K562 (cell line): ENCODE data around the gene EFS. TPM values are rescaled to one million over a fixed set of nuclear protein-coding genes. Genes with fewer than 3 reads are reported as not detected.
A peak's percentile ranks its signal among the peaks of the same experiment; 100 is the strongest.

ENCODE experiments used
- AFF4 ChIP-seq: sonication (generic); formaldehyde crosslinking; IDR thresholded peaks from 2 replicates; pipeline ENCODE4 v1.8.0; 2023; ENCODE audit warnings: mild to moderate bottlenecking, missing genetic modification reagents
- ATF2 ChIP-seq: sonication (generic); formaldehyde crosslinking; IDR thresholded peaks from 2 replicates; pipeline ENCODE4 v1.8.1; 2022; ENCODE audit warnings: missing genetic modification reagents
- BRD9 ChIP-seq: fragments of 450-650 bp; IDR thresholded peaks from 2 replicates; pipeline ENCODE4 v1.6.1; 2018; ENCODE audit warnings: low read depth; ENCODE audit not compliant: partially characterized antibody
- CBFA2T2 ChIP-seq: fragments of 450-650 bp; conservative IDR thresholded peaks from 2 replicates; pipeline ENCODE4 v1.6.1; 2017; ENCODE audit warnings: mild to moderate bottlenecking
- CCAR2 ChIP-seq: fragments of 200-400 bp; formaldehyde crosslinking; IDR thresholded peaks from 2 replicates; pipeline ENCODE4 v1.6.1; 2017; ENCODE audit warnings: mild to moderate bottlenecking, low read depth, low read length
- HOXB6 ChIP-seq: fragments of 250-450 bp; sonication (Bioruptor Pico); IDR thresholded peaks from 2 replicates; pipeline ENCODE4 v1.5.1; 2022; ENCODE audit warnings: mild to moderate bottlenecking, borderline replicate concordance
- MAFK ChIP-seq: IDR thresholded peaks from 2 replicates; pipeline ENCODE4 v1.6.1; 2011; ENCODE audit warnings: low read length, improper control_type of control experiment
- MAZ ChIP-seq, 2 experiments: fragments of 450-650 bp in 1 of 2; sonication (generic) in 1 of 2; formaldehyde crosslinking; IDR thresholded peaks in 1 of 2; conservative IDR thresholded peaks in 1 of 2; 2 replicates each; pipeline versions ENCODE4 v1.4.0 to v1.5.0; 2020; ENCODE audit warnings: mild to moderate bottlenecking in 1 of 2, missing genetic modification reagents in 1 of 2
- PCBP1 ChIP-seq: fragments of 200-400 bp; formaldehyde crosslinking; IDR thresholded peaks from 2 replicates; pipeline ENCODE4 v1.6.1; 2018; ENCODE audit warnings: mild to moderate bottlenecking, low read depth, low read length; ENCODE audit not compliant: poor library complexity, severe bottlenecking
- RBFOX2 ChIP-seq: fragments of 200-400 bp; formaldehyde crosslinking; IDR thresholded peaks from 2 replicates; pipeline ENCODE4 v1.6.1; 2017; ENCODE audit warnings: low read depth, mild to moderate bottlenecking, low read length, moderate library complexity
- RHOXF2B ChIP-seq: fragments of 250-450 bp; sonication (Bioruptor Pico); conservative IDR thresholded peaks from 2 replicates; pipeline ENCODE4 v1.5.1; 2021
- SIX5 ChIP-seq, 2 experiments: IDR thresholded peaks; 2 replicates each; pipeline ENCODE4 v1.6.1; 2011; ENCODE audit warnings: low read length in 2 of 2, borderline replicate concordance in 1 of 2, low read depth in 1 of 2, mild to moderate bottlenecking in 1 of 2, moderate library complexity in 1 of 2; ENCODE audit not compliant: insufficient read depth in 1 of 2
- SRSF1 ChIP-seq: fragments of 200-400 bp; formaldehyde crosslinking; IDR thresholded peaks from 2 replicates; pipeline ENCODE4 v1.6.1; 2017; ENCODE audit warnings: mild to moderate bottlenecking, low read depth, low read length, moderate library complexity
- TAL1 ChIP-seq: fragments of 450-650 bp; IDR thresholded peaks from 2 replicates; pipeline ENCODE4 v1.6.1; 2016; ENCODE audit warnings: mild to moderate bottlenecking
- ZFX ChIP-seq: sonication (generic); formaldehyde crosslinking; IDR thresholded peaks from 2 replicates; pipeline ENCODE4 v1.8.0; 2022; ENCODE audit warnings: mild to moderate bottlenecking, missing genetic modification reagents, moderate library complexity
- ZKSCAN3 ChIP-seq: fragments of 250-450 bp; sonication (Bioruptor Pico); IDR thresholded peaks from 2 replicates; pipeline ENCODE4 v1.4.0; 2020
- ZNF398 ChIP-seq: fragments of 250-450 bp; sonication (Bioruptor Pico); IDR thresholded peaks from 2 replicates; pipeline ENCODE4 v1.8.0; 2021; ENCODE audit warnings: moderate library complexity, mild to moderate bottlenecking, inconsistent platforms
- polyA plus RNA-seq, 8 experiments: library from polyadenylated mRNA; depleted of rRNA in 4 of 8; stranded (reverse) in 5 of 8; unstranded in 3 of 8; fragments of >200 nt; fragmentation: Nextera tagmentation in 2 of 8; fragmentation: Illumina TruSeq in 1 of 8; extraction: Ambion mirVana in 2 of 8; extraction: Trizol in 1 of 8; gene quantifications; 2 replicates each; pipeline versions ENCODE4 v1.2.1 to v1.2.3, GENCODE V29; 2011 to 2014; ENCODE audit warnings: inconsistent platforms in 1 of 8, missing spikeins in 1 of 8
- total RNA-seq, 7 experiments: library from RNA; depleted of rRNA in 6 of 7; stranded (reverse); fragments of >200 nt in 6 of 7; fragmentation: Illumina TruSeq in 2 of 7; extraction: Trizol in 2 of 7; gene quantifications; 2 replicates each; pipeline versions ENCODE4 v1.2.1 to v1.2.3, GENCODE V29; 2011 to 2021; ENCODE audit warnings: low replicate concordance in 1 of 7

The EFS gene
- total and polyA plus RNA-seq, 9 of the 15 experiments (the other 6 are each of a cell fraction or from before 2014, with no cell fraction given), result 0.01 to 0.03 TPM; not detected in 7

- TF ChIP-seq MAFK (peak; percentile 14; the same call in 1 of the 2 replicates), SRSF1 (no peak), ATF2 (CRISPR knock-in tag) (no peak), BRD9 (peak; percentile 80), AFF4 (CRISPR knock-in tag) (peak; percentile 87), ZKSCAN3 (CRISPR knock-in tag) (no peak), ZFX (CRISPR knock-in tag) (peak; percentile 93), RHOXF2B (peak; percentile 44; the same call in 1 of the 2 replicates), RBFOX2 (peak; percentile 78), TAL1 (no peak), SIX5 (IDR thresholded peaks at IDR 0.05; ENCODE audit: borderline replicate concordance in 1 of 2, insufficient read depth in 1 of 2, low read depth in 1 of 2, low read length in 2 of 2) (no peak), PCBP1 (no peak), CBFA2T2 (peak; percentile 79), MAZ (CRISPR knock-in tag; conservative IDR thresholded peaks at IDR 0.05 in 1 of 2, IDR thresholded peaks at IDR 0.05 in 1 of 2) (peak; percentile 35 to 75; a peak in 2 of 4 replicates), HOXB6 (no peak), CCAR2 (no peak), ZNF398 (CRISPR knock-in tag) (no peak)
These were observed 44.1 kb downstream of the EFS start, which contains the start of gene PABPN1 (continued) for GRCh38 chr14:23320584-23321571.
